ENCODE measurements around the gene IL23R.

DNA sequence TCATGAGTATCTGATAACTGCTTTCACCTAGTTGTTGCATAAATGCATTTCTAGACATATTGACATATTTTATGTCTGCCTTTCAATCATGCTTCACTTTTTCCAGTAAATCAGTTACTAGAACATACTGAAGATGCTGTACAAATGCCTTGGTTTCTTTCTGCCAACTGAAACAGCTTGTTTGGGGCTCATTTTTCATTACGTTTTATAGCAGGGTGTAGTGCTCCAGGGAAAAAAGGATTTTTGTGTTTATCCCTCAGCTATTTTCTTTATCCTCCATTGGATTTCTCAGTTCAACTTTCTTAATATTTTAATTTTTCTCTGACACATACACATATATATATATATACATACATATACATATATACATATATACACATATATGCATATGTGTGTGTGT is 51.7 kb downstream of the IL23R start:
- TF ChIP-seq EP300 (IDR thresholded peaks at IDR 0.05) (no peak), POLR2A (IDR thresholded peaks at IDR 0.05) (no peak), POLR2AphosphoS5 (IDR thresholded peaks at IDR 0.05) (no peak)
- TF ChIP-seq, protein P1, sequence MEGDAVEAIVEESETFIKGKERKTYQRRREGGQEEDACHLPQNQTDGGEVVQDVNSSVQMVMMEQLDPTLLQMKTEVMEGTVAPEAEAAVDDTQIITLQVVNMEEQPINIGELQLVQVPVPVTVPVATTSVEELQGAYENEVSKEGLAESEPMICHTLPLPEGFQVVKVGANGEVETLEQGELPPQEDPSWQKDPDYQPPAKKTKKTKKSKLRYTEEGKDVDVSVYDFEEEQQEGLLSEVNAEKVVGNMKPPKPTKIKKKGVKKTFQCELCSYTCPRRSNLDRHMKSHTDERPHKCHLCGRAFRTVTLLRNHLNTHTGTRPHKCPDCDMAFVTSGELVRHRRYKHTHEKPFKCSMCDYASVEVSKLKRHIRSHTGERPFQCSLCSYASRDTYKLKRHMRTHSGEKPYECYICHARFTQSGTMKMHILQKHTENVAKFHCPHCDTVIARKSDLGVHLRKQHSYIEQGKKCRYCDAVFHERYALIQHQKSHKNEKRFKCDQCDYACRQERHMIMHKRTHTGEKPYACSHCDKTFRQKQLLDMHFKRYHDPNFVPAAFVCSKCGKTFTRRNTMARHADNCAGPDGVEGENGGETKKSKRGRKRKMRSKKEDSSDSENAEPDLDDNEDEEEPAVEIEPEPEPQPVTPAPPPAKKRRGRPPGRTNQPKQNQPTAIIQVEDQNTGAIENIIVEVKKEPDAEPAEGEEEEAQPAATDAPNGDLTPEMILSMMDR (IDR thresholded peaks at IDR 0.05) = no peak
